GM18907 (cell line): Measurements from ENCODE around the gene PTGDR2.

ENCODE experiments used
- ATAC-seq: cut with Tn5 transposase; IDR thresholded peaks from one replicate; pipeline ENCODE4 v1.9.1; 2021; ENCODE audit warnings: mild to moderate bottlenecking, moderate library complexity; ENCODE audit not compliant: unreplicated experiment

The PTGDR2 gene

DNA sequence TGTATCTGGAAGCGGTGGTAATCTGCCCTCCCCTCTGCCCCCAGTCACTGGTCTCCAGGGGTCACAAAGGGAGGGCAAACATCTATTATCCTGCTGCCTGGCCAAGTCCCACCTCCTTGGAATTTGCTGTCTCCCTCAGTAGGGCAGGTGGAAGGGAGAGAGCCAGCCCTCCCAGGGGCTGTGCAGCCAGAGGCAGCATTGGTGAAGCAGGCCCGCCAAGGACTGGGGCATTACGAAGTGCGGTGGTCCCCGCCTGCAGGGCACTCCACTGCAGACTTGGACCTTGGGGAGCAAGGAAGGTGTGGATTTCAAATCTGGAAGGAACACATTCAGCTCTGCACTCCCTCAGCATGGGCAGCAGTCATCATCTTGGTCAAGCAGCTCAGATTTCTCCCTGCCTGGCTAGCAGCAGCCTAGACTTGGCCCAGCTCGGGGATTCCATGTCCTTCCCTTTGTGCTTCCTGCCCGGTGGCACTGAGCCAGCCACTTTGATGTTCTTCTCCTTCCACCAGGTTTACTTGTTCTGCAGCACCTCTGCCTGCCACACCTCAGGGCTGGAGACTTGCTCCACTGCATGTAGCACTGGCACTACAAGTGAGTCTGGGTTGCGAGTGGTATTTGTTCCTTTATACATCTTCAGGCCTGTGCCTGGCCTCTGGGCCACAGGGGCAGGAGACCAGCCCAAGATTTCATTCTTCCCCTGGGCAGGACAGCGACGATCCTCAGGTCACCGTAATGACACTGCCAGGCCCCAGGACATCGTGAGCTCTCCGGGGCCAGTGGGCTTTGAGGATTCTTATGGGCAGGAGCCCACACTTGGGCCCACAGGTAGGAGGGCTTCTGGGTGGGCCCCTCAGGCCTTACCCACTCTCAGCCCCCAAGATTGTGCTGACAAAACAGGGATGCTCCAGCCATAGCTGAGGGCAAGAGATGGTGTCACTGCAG is 18.9 kb upstream of the PTGDR2 start:
- no peak for ATAC-seq

GRCh38 chr11:60873533-60873932 is 17.8 kb upstream of the PTGDR2 start:
- no peak for ATAC-seq

GRCh38 chr11:60872961-60873524 is 17.3 kb upstream of the PTGDR2 start:
- ATAC-seq = no peak

DNA sequence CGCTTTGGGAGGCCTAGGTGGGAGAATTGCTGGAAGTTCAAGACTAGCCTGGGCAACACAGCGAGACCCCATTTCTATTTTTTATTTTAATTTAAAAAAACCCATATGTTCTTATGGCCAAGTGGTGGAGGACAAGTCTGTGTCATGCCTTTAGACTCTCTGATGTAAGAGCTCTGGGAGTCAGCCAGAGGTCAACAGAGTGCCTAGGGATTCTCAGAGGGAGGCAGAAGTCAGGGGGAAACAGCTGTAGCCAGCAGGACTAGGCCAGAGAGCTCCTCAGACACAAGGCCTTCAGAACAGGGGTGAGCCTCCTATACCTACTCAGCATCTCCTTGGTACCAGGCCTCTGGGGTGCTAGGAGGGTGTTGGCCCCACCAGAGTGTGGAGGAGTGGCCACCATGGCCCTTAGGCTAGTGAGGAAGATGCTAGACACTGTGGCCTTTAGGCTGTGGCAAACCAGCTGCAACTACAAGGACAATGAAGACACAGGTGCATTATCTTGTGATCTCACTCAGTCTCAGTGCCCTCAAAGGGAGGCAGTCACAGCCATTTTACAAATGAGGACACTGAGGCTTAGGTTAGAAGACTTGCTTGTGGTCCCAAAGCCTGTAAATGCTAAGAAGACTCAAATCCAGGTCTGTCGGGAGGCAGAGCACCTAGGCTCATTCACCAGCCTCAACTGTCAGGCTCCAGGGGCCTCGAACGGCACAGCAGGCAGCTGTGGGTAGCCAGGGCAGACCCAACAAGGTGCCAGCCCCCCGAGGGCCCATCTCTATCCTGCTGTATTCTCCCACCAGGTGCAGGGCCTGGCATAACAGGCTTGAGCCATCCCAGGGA is 16.6 kb upstream of the PTGDR2 start:
- ATAC-seq = no peak

DNA sequence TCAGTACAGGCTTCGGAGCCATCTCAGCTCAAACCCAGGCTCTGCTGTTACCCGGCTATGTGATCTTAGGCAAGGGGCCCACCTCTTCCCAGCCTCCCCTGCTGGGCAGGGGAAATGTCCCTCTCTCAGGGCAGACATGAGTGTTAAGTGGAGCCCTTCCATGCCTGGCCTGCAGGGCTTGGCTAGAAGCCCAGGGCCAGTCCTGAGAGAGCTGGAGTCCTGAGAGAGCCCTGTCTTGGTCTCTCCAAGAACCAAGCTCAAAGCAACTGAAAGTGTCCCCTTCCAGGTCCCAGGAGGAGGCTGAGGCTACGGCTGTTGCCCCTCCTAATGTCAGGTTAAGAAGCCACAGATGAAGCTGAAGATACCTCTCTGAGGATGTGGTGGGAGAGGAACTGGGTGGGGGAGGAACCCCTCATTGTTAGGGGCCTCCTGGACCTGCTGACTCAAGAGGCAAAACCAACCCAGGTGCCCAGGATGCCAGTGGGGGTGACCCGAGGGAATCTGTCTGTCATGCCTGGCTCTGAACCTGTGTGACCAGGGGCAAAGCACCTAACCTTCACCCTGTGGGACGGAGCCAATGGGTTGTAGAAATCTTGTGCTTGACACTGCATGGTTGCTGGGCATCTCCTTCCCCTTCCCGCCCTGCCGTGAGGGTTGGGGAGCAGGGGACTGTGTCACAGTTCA is 15.8 kb upstream of the PTGDR2 start:
- ATAC-seq = no peak

DNA sequence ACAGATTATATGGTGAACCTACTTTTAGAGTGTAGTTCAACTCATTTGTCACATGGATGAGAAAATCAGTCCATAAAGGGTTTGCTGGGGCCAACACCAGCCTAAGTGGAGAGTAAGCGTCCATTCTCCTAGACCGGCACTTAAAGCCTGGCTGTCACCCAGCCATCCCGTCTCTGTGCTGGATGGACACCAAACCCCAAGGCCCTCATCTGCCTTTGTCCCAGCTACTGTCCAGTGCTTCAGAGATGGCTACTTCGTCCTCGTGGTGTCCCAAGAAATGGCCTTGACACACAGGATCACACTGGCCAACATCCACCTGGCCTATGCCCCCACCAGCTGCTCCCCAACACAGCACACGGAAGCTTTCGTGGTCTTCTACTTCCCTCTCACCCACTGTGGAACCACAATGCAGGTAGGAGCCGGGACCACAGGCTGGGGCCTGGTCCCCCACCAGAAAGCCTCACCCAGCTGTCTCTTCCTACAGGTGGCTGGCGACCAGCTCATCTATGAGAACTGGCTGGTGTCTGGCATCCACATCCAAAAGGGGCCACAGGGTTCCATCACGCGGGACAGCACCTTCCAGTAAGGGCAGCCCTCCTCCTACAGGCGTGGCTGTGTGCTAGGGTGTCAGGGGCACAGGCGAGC is 15.1 kb upstream of the PTGDR2 start:
- ATAC-seq = no peak

DNA sequence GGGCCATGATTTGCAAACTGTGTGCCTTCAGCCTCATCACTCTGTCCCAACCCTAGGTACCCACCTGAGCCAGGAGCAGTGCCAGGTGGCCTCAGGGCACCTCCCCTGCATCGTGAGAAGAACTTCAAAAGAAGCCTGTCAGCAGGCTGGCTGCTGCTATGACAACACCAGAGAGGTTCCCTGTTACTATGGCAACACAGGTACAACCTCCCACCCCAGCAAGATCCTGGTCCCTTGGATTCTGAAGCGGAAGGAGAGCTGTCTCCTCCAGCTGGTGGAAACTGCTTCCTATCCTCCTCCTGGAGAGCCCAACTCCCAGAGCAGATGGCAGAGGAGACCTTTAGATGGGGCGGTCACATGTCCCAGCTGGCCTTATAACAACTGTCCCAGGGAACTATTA is 14.5 kb upstream of the PTGDR2 start:
- no peak for ATAC-seq

DNA sequence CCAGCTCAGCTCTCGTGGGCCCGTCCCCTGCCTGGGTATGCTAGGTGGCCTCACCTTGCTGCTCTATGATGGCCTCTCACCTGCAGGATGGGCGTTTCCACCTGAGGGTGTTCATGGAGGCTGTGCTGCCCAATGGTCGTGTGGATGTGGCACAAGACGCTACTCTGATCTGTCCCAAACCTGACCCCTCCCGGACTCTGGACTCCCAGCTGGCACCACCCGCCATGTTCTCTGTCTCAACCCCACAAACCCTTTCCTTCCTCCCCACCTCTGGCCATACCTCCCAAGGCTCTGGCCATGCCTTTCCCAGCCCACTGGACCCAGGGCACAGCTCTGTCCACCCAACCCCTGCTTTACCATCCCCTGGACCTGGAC is 13.7 kb upstream of the PTGDR2 start:
- ATAC-seq = no peak

DNA sequence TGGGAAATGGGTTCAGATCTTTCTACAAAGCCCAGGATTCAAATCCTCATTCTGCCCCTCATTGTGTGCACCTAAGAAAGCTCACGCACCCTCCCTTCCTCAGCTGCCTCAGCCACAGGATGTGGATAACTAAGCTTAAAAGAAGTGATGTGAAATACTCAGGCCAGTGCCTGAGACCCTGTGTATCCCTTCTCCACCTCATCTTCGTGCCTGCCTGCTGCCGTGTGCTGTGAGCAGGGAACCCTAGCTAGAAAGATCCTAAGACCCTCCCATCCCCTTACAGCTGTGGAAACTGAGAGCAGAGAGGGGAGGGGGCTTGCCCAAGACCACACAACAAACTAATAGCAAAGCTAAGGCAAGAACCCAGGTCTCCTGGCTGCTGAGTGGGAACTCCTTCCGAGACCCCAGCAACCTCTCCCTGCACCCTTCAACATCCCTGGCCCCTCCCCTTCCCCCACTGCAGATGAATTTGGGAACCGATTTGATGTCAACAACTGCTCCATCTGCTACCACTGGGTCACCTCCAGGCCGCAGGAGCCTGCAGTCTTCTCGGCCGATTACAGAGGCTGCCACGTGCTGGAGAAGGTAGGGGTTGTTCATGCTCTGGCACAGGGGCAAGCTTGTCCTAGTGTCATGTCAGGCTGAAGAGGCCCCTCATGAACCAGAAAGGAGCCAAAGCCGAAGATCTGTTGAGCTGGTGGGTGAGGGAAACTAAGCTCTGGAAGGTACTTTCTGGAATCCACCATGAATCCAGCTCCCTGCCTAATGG is 13.1 kb upstream of the PTGDR2 start:
- ATAC-seq = no peak

DNA sequence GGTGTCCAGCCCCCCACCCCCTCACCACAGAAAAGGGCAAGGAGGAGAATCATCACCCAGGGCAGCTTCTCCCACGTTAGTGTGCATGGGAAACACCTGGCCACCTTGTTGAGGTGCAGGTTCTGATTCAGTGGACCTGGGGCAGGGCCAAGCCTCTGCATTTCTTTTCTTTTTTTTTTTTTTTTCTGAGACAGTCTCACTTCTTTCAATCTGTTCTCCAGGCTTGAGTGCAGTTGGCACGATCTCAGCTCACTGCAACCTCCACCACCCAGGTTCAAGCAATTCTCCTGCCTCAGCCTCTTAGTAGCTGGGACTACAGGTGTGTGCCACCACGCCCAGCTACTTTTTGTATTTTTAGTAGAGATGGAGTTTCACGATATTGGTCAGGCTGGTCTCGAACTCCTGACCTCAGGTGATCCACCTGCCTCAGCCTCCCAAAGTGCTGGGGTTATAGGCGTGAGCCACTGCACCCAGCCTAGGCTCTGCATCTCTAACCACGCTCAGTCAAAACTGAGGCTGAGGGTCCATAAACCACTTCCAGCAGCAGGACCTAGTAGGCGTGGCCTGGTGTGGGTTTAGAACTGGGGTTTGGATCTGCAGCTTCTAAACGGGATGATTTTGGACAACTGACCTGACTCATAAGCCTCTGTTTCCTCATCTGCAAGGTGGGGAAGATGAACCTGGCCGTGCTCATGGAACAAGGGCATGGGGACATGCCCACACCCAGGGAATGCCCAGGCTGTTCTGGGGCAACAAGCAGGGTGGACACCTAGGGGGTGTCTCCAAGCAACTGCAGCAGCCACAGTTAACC is 12.3 kb upstream of the PTGDR2 start:
- no peak for ATAC-seq

DNA sequence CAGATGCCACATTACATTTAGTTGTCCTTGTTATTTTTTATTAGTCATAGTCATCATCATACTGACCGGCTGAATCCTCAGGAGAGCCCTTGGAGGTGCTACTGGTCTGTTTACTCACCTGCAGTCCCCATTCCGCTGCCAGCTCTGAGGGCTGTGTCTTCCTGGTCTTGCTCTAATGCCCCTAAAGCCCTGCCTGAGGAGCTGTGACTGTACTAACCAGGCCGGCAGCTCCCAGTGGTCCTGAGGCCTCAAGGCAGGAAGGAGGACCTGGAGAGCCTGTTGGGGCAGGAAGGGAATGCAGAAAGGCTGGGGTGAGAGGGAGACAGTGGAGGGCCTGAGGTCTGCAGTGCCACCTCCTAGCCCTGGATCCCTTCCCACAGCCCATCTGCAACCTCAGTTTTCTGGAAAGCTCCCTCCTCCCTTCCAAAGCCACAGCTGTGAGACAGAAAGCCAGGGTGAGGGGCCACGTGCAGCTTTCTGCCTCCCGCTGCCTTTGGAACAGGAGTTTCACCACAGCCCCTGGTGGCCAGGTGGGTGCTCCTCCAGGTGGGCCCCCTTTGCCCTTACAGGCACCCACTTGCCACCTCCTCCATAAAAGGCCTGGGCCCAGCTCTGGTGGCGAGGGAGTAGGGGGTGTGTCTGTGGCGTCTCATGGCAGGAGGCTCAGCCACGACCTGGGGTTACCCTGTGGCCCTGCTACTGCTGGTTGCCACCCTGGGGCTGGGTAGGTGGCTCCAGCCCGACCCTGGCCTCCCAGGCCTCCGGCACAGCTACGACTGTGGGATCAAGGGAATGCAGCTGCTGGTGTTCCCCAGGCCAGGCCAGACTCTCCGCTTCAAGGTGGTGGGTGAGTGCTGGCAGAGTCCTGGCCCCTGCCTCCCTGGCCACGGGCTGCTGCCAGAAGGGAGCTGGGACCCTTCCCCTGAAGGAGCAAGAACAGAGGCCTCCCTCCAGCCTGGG is 11.4 kb upstream of the PTGDR2 start, which contains the start of gene ZP1:
ZP1 (plus strand) TSS at position 632 of the 960 bp plus-strand sequence; CDS start at position 652, 20 bp downstream.
- no peak for ATAC-seq

DNA sequence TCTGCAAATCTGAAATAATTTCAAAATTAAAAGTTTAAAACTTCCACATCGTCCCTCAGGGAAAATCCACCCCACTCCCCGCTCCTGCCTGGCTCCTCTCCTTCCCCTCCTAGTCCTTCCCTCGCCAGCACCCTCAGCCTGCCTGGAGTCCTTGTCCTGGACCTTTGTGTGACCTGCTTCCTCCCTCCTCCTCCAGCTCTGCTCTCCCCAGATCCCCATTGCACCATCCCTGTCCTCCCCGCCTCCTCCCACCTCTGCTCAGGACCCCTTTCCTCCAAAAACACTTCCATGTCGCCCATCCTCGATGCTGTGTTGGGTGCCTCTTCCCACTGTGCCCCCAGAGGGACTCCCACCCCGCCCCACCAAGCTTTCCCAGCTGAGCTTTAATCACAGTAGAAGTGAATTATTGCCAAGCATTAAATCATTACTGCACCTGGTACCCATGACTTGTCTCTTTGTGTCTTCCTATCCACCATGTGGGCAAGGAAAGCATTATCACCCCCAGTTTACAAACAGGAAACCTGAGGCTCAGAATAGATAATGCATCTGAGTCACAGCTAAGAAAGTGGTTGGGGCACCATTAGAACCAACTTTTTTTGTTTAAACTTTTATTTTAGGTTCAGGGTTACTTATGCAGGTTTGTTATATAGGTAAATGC is 9.2 kb upstream of the PTGDR2 start:
- ATAC-seq = no peak

DNA sequence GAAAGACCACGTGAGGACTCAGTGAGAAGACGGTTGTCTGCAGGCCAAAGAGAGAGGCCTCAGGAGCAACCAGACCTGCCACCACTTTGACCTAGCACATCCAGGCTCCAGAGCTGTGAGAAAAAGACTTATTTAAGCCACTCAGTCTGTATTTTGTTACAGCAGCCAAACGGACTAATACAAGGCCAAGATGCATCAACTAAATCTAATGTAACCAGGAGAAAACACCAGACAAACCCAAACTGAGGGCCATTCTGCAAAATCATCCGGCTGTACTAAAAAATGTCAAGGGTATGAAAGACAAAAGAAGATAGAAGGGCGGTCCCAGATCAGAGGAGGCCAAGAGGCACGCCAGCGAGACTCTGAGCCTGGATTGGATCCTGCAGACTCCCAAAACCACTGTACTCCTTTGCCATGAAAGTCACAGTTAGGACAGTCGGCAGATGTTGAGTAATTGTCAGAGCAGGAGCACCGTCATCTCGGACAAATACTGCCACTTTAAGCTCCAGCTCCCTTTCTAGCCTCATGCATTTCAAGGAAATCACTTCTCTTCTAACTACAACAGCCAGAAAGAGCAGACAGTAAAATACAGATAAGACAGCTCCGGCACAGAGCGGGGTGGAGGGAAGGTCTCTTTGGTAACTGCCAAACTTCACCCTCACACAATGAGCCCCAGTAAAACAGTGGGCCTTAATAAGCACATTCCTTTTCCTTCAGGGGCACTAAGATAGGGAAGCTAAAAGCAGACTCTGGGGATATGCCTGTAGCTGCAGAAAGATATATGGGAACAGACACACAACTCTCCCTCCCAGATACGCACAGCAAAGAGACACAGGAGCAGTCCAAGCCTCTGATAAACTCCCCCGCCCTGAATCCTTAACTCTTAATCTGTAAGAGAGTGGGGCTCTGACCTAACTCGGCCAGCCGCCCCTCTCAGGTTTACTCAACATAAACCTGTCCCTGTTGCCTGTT is 8.1 kb upstream of the PTGDR2 start:
- no peak for ATAC-seq

- no peak for ATAC-seq
Observed at GRCh38 chr11:60862171-60862570, 6.4 kb upstream of the PTGDR2 start.

DNA sequence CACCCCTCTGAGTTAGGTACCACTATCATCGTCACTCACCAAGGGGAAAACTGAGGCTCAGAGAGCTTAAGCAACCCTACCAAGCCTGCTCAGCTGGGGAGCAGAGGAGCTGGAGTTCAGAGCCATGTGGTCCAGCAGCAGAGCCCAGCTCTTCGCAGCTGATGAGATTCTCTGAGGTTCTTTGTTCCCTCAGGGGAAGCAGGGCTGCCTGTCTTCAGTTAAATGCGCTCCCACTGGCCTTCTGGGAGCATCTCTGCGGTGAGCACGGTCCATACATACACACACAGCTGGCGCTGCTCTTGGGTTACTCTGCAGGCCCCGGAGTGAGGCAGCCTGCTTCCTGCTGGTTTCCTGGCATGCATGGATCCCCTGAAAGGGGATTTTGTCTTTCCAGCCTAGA is 5.2 kb upstream of the PTGDR2 start:
- ATAC-seq = no peak

DNA sequence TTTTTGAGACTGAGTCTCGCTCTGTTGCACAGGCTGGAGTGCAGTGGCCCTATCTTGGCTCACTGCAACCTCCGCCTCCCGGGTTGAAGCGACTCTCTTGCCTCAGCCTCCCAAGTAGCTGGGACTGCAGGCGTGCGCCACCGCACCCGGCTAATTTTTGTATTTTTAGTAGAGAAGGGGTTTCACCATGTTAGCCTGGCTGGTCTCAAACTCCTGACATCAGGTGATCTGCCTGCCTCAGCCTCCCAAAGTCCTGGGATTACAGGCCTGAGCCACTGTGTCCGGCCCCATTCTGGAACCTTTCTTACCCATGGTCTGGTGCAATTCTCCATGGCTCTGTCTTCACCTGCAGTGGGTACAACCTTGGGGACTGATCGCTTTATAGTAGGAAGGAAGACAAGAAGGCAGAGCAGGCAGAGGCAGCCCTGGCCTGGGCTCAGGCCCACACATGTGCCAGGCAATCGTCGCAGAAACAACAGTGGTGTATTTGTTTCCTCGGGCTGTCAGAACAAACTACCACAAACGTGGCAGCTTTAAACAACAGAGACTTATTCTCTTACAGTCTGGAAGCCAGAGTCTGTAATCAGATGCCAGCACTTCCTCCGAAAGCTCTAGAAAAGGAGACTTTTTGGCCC is 4.0 kb upstream of the PTGDR2 start:
- no peak for ATAC-seq
